NCI-H446 treated with DMSO at 0.1 percent for 48 hours (cell line): ENCODE data around the gene GDF2.

Experiments
- DNase-seq: peaks from one replicate; lab custom pipeline; 2025; lab: John Stamatoyannopoulos, UW

Gene GDF2

DNA sequence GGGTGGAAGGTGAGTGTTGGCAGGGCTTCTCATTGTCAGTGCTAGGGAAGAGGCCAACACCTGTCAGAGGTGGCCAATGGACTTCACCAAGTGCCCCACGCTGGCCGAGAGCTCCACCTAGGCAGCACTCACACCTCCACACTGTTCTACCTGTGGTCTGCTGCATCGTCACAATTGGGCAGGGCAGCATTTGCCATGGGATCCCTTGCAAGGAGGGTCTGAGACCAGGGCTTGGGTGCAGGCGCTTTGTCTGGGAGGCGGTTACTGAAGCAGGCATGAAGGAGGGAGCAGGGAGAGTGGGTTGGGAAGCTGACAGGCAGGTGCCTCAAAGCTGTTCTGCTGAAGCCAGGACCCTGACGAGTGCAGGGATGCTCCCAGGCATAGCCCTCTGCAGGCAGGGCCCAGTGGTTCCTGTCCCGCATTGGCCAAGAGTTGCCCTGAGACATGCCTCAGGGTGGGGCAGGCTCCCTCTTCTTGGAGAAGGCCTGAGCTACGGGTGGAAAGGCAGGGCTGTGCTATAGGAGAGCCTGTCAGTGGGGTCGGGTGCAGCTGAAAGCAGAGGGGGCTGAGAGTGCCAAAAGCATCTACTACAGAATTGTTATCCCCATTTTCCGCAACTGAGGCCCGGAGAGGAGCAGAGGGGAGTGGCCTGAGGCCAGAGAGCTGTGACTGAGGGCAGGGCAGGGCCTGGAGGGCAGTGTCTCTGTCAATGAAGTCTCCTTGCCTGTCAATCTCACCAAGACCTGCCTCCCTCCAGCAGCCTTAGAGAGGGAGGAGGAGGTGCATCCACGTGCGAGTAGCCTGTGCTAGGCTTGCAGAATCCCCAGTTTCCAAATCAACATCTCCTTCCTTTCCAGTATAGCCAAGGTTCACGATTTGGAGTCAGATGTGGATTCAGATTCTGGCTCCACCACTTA, 29.9 kb downstream of the GDF2 start:
- no peak for DNase-seq

DNA sequence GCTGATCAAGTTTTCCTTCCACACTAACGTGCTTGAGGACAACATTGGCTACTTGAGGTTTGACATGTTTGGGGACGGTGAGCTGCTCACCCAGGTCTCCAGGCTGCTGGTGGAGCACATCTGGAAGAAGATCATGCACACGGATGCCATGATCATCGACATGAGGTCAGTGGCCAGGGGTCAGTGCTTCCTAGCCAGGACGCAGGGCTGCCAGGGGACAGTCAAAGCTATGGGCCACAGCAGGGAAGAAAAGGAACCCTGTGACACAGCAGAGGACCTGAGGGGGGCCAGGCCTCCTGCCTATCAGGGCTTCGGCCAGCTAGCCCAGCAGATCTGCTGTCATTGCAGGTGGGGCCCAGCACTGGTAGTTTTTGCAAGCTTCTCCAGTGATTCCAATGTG, 31.1 kb downstream of the GDF2 start:
- no peak for DNase-seq

DNA sequence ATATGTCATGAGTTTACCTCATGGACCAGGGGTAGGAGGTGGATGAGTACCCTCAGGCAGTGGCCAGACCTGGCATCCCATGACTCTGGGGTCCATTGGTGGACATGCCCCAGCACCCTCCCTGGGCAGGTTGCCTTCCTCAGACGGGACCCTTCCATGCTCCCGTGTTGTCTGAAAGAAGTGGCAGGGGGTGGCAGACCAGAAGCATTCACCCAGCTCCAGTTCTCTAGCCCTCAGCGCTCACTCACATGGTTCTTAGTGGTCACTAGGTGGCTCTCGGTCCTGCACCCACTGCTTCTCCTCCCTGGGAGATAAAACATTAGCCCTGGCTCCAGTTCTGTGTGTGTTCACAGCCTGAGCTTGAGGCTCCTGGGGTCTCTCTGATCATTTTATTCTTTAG, 31.9 kb downstream of the GDF2 start:
- DNase-seq = no peak

DNA sequence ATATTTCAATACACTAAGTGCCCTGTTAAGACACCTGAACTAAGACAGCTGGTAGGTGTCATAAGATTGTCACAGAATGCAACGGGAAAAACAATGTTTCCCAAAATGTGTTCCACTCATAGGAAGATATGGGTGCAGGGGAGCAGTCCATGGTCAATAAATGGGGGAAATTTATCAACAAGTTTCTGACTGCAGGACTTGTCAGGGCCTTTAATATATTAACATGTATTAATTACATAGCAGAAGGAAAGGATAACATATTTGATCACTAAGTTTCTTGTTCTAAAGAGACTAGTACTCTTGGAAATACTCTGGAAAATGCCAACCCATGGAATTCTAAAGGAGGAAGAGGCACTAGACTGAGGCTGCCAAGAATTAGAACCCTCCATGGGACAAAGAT, 32.6 kb downstream of the GDF2 start:
- no peak for DNase-seq

DNA sequence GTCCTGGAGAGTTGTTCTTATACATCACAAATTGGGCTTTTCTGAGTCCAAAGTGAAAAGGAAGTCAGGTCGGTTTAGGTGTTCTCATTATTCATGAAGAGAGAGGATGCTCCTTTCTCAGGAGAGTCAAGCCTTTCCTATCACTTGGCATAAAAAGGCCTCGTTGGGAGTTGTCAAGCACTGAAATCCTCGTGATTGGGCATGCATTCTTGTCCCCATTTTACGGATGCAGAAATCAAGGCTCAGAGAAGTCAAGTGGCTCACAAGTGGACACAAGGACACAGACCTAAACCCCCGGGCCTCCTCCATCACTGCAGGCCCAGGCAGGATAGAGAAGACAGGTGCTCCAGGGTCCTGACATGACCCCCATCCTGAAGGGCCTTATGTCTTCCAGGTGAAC, 34.5 kb downstream of the GDF2 start:
- DNase-seq = no peak

DNA sequence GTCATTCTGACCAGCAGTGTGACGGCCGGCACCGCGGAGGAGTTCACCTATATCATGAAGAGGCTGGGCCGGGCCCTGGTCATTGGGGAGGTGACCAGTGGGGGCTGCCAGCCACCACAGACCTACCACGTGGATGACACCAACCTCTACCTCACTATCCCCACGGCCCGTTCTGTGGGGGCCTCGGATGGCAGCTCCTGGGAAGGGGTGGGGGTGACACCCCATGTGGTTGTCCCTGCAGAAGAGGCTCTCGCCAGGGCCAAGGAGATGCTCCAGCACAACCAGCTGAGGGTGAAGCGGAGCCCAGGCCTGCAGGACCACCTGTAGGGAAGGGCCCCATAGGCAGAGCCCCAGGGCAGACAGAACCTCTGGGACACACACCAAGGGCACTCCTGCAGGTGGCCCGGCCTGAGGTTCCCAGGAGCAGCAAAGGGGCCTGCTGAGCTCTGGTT, 34.9 kb downstream of the GDF2 start:
- DNase-seq = no peak

DNA sequence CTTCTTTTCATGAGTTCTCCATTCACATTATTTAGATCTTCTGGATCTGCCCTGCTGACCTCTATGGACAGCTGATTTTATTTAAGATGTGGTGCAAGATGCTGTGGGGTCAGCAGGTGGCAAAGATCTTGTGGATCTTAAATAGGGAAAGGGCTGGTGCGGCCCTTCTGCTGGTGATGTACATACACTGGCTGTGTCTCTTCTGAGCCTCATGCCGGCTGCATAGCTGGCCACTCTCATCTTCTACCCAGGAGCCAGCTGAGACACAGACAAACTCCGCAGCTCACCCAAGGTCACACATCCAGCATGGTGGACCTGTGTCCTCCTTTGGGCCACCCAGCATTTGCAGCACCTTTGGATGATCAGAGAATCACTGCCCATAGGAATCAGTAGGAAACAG, 35.7 kb downstream of the GDF2 start:
- no peak for DNase-seq

DNA sequence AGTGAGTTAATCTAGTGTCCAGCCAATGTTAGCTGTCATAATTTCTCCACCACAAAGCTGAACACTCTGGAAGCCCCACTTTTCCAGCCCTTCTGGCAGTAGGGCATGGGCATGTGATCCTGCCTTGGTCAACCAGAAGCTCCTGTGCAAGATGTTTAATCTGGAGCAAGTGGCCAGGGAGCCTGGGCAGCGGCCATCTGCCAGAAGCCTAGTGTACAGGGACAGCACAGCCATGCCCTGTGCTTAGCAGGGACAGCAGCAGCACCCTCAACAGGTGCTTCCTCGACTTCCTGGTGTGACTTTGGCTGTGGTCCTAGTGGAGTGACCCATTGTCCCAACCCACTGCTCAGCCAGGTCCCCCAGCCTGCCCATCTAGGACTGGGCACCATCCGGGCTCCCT, 36.2 kb downstream of the GDF2 start:
- no peak for DNase-seq

DNA sequence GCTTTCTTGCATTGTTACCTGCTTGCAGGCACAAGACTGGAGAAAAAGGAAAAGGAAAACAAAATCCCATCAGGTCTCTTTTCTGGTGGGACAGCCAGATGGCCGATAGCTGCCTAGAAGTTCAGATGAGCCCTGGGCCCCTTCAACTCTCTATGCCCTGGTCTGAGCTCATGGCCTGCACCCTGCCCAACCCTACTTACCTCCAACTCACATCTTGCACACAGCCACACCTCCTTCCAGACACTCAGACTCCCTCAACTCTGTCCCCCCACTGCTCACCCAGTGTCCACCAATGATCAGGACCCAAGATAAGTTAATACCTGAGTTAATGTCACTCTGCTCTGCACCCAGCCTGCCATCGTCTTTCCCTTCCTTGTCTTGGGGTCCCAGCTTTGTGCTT, 36.8 kb downstream of the GDF2 start:
- DNase-seq = no peak

DNA sequence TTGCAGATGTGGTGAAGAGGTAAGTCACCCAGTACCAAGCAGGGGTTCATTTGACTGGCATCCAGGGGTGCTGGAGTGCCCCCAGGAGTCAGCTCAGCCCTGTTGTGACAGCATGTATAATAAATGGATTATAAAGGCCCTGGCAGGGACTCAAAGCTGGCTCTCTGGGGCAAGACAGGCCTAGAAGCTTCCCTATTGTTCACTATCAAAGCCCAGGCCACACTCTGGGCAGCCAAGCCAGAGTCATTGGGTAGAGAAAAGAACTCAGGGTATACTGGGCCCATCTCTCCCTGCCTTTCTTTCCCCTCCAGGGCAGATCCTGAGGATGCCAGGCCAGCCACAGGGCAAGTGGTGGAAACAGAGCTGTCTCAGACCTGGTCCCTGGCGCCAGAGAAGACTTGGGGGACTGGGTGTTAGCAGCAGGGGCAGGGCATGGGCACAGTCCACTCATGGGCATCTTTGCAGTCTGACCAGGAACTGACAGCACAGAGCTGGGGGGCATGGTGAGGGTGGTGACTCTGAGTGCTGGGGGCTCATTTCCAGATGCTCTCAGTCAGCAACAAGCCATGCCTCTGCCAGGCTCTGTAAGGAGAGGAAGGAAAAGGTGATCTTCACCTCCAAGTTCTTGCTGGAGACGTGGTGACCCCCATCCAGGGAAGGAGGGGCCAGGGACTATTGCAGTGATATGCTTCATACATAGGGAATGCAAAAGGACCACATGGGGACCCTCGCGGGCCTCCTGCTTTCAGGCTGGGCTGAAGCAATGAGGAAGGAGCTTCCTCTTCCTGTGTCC, 37.6 kb downstream of the GDF2 start:
- no peak for DNase-seq

DNA sequence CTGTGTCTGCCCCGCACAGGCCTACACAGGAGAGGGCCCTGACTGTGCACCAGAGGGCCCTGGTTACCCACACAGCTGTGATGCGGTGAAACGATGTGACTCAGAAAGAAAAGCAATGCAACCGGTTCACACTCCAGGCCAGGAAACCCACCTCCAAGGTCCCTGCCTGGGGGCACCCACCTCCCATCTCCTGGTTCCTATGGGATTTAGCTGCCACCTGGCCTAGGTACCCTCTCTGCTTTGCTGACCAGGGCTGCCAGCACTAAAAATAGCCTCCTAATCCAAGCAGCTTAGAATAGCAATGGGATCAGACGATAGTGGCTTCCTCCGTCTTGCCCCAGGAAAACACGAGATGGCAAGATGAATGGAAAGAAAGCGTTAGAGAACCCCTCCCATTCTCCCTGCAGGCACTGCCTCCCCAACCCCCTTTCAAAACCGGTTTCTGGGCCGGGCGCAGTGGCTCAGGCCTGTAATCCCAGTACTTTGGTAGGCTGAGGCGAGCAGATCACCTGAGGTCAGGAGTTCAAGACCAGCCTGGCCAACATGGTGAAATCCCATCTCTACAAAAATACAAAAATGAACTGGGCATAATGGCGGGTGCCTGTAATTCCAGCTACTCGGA, 38.3 kb downstream of the GDF2 start:
- DNase-seq = no peak

DNA sequence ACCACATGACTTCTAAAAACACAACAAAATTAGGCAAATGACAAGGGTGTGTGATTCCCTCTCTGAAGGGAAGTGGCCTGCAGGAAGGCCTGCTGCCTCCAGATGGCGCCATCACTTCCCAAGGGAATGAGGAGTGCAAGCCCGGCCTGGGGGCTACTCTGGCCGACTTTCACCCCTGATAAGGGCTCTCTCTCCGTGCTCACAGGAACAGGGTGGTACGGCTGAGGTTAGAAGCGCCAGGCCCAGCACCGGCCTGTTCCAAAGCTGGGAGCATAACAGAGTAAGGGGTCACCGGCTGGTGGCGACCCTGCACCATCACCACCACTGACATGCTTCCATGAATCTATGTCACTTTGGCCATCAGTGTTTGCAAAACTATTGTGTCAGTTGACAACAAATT, 39.0 kb downstream of the GDF2 start:
- DNase-seq = no peak

DNA sequence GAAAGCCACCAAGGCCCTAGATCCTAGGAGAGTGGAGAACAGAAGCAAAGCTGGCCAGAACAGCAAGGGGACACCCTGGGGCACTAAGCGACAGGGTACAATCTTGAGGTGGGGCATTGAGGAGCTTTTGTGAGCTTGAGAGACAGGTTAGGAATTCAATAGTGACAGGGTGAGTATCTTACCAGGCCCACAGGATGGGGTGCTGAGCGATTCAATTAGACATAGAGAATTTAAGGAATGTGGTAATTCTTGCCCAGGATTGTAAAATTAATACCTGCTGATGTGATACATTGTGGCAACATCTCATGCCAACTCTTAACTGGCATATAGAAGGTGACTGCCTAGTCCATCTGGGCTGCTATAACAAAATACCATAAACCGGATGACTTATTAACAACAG, 39.9 kb downstream of the GDF2 start:
- DNase-seq = no peak

DNA sequence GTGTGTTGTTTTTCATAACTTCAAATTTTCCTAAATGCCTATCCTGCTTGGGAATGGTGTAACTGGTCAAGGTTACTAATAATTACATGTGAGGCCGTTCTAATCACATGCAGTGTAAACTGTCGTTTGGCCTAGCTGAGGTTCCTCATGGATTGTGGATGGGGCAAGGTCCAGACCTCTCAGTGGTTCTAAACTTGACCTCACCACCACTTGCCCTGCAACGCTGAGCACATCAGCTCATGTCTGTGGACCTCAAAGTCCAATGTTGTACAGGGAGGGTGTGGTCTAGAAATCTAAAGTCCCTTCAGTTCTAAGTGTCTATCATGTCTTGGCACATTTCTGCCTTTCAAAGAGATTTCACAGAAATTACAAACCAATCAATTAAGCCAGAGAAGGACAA, 41.5 kb downstream of the GDF2 start:
- no peak for DNase-seq

DNA sequence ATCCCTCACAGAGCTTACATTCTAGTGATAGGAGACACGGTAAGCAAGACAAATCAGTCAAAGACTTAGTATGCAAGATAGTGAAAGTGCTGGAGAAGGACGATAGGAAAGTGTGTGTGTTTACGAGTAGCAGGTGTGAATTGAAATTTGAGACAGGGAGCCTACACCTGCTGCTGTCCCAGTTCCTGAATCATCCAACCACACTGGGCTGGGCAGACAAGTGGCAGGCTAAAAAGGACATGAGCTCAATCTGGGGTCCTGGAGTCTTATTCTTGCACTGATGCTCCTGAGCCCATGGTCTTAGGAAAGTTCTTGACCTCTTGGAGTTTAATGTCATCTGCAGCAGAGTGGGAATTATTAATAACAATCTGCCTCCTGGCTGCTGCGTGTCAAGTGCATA, 42.1 kb downstream of the GDF2 start:
- DNase-seq = no peak

DNA sequence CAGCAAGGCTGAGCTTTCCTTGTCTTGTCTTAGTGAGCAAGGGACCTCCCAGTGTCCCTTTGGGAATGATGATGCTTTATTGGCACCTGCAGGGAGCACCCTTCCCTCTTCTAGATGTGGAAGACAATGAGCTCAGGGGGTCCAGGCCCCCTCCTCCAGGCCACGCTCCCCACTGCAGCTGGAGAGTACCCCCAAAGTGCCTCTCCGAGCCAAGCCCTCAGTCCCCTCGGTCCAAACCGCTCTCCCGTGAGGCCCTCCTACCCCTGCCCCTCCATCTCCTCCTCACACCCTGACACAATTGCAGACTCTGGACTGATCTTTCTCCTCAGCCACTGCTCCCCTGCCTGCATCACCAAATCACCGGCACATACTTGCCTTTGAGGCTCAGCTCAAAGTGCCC, 42.7 kb downstream of the GDF2 start:
- DNase-seq = no peak

DNA sequence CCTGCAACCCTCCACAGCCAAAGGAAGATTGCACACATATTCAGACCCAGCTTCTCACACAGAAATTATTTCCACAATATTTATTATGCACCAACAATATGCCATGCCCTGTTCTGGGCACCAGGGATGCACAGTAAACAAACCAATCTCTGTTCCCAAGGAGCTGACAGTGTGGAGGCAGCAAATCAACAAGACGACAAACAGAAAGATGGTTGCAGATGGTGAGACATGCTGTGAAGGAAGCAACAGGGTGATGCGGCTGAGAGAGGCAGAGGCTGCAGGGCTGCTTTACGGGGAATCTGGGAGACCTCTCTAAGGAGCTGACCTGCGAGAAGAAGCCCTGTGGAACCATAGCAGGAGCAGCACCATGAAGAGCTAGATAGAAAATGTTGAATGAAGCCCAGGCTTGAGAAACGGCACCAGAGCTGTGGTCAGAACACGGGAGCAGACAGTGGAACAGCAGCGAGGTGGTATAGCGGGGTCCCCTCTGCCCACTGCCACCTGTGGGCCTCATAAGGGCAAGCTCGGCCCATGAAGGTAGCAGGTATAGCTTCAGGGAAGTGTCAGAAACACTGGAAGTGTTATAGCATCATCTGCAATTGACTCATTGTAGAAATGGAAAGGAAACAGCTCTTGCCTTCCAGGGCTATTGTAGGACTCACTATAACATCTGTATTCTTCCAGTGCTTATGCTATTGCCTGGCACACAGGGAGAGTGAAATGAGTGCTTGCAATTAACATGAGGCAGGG, 43.4 kb downstream of the GDF2 start:
- no peak for DNase-seq

DNA sequence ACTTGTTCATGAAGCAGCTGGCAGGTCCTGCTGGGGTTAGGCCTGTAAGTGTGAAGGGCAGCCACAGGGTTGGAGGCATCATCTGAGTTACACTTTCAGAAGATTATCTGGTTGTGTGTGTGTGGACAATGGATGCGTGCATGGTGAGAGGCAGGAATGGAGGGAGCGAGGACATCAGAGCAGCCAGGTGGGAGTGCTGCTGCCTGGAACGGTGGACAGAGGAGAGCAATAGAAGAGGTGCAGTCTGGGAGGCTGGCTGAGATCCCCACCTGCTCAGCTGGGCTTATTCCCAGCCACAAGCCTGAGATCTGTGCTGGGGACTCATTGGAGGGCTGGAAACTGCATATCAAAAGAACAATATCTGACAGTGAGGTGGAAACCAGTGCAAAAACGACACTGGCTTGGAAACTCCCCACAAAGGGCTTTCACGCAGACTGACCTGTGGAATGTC, 44.0 kb downstream of the GDF2 start:
- DNase-seq = no peak

DNA sequence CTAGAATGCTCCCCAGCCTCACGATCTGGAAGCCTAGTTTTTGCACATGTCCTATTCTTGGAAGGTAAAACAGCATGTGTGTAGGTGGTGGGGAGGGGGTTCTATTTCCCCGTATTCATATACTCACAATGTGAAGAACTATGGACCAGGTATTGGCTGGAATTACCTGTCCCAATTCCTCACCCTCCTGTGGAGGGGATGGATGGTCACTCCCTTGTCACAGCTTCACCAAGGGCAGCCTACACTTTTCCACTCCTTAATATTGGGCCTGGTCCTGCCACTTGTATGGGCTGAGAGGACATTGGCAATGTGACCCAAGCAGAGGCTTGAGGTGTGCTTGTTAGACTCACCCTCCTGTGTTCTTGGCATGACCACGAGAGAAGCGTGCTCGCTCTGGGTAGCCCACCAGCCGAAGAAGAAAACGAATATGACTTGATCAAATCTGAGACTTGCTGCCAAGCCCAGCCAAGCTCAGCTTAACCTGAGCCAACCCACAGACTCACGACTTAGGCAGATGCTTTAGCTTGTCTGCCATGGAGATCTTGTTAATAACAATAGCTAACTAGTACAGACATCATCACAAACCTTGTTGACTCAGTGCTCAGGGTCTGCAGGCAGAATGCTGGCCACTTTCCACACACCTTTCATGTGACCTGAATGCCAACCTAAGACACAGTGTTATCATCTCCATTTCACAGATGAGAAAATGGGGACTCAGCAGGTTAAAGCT, 44.6 kb downstream of the GDF2 start:
- DNase-seq = no peak

DNA sequence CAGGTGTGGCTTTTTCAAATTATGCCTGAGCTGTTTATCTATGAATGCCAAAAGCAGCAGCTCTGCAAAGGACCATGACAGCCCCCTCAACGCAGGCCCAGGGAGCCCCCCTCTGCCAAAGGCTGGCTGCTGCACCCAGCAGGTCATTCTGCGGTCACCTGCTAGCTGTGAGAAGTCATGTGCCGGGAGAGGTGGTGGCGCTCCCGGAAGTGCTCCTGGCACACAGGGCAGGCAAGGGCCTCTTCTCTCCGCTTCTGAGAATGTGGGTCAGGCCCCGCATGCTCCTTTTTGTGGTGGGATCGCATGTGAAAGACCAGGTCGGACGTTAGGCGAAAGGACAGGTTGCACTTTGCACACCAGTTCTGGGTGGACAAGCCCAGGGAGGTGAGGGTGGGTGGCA, 45.4 kb downstream of the GDF2 start:
- DNase-seq = no peak

DNA sequence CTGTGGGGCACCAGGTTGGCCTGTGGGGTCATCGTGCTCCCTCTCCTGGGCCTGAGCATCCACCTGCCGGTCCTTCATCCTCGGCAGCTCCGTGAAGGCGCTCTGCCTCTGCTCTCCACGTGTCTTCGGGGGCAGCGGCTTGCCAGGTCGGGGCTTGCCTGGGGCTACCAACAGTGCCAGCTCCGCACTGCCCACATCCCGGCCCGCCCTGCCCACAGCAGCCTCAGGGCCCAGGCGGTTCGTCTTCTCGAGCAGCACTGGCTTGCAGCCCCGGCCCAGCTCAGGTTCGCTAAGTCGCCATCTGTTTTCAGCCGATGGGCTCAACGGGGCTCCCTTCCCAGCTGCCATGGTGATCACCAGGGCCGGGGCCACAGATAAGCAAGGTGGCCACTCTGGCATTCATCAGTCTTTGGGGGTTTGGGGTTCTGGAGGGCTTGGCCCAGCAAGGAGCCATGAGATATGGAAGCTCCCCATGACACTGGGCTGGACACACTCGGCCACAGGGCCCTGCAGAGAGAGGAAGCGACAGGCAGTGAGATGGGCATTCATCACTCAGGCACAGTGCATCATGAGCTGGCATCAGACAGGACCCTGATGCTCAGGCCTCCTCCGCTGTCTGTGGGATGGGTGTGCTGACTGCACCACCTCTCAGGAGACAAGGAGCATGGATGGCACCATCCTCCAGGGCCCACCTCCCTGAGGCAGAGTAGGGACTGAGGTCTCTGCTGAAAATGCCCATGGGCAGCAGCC, 46.4 kb downstream of the GDF2 start:
- DNase-seq = no peak
